Body of pancreas (tissue), 4 donors: ENCODE data around the gene ERVW-1.

Experiments
- POLR2A ChIP-seq, 3 donors: fragments of 450-650 bp; IDR thresholded peaks; one replicate each; pipeline ENCODE4 v1.6.1; 2016; ENCODE audit warnings: antibody characterized with exemption in 3 of 3, mild to moderate bottlenecking in 2 of 3
- TF ChIP-seq, protein P1 (sequence below), 7 experiments: fragments of 450-650 bp in 4 of 7; fragments of 200-600 bp in 3 of 7; sonication (generic) in 3 of 7; IDR thresholded peaks; one replicate each; pipeline ENCODE4 v1.5.1; 2016 to 2019; ENCODE audit warnings: antibody characterized with exemption in 7 of 7

DNA sequence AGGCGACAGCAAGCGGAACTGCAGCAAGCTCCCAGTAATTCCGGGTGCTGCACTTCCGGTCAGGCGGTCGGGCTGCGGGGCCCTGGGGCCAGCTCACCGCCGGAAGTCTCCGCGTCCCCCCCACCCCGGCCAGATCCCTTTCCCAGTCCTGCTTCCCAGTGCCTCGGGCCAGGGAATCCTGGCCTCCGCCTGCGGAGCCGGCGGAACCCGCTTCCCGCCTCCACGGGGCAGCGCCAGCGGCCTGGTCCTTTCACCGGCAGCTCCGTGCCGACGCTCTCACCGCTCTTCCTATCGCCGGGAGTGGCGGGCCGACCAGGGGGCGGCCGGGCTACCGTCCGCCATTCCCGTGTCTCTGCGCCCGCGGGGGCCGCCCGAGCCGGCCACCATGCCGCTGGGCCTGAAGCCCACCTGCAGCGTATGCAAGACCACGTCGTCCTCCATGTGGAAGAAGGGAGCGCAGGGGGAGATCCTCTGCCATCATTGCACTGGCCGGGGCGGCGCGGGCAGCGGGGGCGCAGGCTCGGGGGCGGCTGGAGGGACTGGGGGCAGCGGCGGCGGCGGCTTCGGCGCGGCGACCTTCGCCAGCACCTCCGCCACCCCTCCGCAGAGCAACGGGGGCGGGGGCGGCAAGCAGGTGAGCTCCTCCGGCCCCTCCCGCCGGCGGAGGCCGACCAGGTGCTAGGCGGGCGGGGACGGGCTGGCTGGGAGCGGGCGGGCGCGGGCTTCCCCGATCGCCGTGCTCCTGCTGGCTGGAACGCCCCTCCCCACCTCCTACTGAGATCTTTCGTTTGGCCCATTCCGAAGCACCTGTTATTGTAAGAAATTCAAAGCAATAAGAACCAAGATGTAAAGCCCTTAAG is 30.2 kb downstream of the ERVW-1 start, which contains the start of gene GATAD1:
- TF ChIP-seq, protein P1, sequence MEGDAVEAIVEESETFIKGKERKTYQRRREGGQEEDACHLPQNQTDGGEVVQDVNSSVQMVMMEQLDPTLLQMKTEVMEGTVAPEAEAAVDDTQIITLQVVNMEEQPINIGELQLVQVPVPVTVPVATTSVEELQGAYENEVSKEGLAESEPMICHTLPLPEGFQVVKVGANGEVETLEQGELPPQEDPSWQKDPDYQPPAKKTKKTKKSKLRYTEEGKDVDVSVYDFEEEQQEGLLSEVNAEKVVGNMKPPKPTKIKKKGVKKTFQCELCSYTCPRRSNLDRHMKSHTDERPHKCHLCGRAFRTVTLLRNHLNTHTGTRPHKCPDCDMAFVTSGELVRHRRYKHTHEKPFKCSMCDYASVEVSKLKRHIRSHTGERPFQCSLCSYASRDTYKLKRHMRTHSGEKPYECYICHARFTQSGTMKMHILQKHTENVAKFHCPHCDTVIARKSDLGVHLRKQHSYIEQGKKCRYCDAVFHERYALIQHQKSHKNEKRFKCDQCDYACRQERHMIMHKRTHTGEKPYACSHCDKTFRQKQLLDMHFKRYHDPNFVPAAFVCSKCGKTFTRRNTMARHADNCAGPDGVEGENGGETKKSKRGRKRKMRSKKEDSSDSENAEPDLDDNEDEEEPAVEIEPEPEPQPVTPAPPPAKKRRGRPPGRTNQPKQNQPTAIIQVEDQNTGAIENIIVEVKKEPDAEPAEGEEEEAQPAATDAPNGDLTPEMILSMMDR (IDR thresholded peaks at IDR 0.05) = peak in 6 of 7 experiments; percentile 78 to 99 (median 98)
- peak; percentile 83 to 93 (median 90) for TF ChIP-seq POLR2A (IDR thresholded peaks at IDR 0.05)
